Smooth muscle cell (in vitro differentiated cells): ENCODE measurements around the gene OR4C45. TPM values are rescaled to one million over a fixed set of nuclear protein-coding genes. Genes with fewer than 3 reads are reported as not detected.
"Not testable (repeated sequence)": the region's sequence is repeated elsewhere in the genome, so short reads cannot be mapped to it uniquely, and the experiment has no call there.

Source experiments
- DNase-seq: peaks from one replicate; lab custom pipeline; 2025; ENCODE audit not compliant: unreplicated experiment; lab: John Stamatoyannopoulos, UW
- H2AFZ ChIP-seq: fragments of 200-600 bp; sonication (generic); 2 replicates; pipeline ENCODE4 v1.6.0; 2016; ENCODE audit warnings: antibody characterized with exemption, low read depth, mild to moderate bottlenecking
- H3F3A ChIP-seq: fragments of 200-600 bp; sonication (generic); 2 replicates; pipeline ENCODE4 v1.6.0; 2017; ENCODE audit warnings: antibody characterized with exemption, low read depth
- H3K27ac ChIP-seq: fragments of 200-600 bp; sonication (generic); 2 replicates; pipeline ENCODE4 v1.5.1; 2016; ENCODE audit warnings: low read depth, mild to moderate bottlenecking
- H3K27me3 ChIP-seq: fragments of 200-600 bp; sonication (generic); 2 replicates; pipeline ENCODE4 v1.6.1; 2016; ENCODE audit warnings: low read depth, mild to moderate bottlenecking
- H3K36me3 ChIP-seq: fragments of 200-600 bp; sonication (generic); 2 replicates; pipeline ENCODE4 v1.5.1; 2016; ENCODE audit warnings: low read depth
- H3K4me1 ChIP-seq: fragments of 200-600 bp; sonication (generic); 2 replicates; pipeline ENCODE4 v1.5.1; 2016; ENCODE audit warnings: low read depth
- H3K4me2 ChIP-seq: fragments of 200-600 bp; sonication (generic); 2 replicates; pipeline ENCODE4 v1.6.0; 2016; ENCODE audit warnings: mild to moderate bottlenecking
- H3K4me3 ChIP-seq: fragments of 200-600 bp; sonication (generic); 2 replicates; pipeline ENCODE4 v1.5.1; 2016; ENCODE audit warnings: mild to moderate bottlenecking
- H3K79me2 ChIP-seq: fragments of 200-600 bp; sonication (generic); 2 replicates; pipeline ENCODE4 v1.6.0; 2016; ENCODE audit warnings: low read depth, mild to moderate bottlenecking
- H3K9ac ChIP-seq: fragments of 200-600 bp; sonication (generic); 2 replicates; pipeline ENCODE4 v1.6.0; 2016; ENCODE audit warnings: low read depth
- H3K9me3 ChIP-seq: fragments of 200-600 bp; sonication (generic); replicated peaks from 2 replicates; pipeline ENCODE4 v1.5.1; 2016; ENCODE audit warnings: low read depth
- H4K20me1 ChIP-seq: fragments of 200-600 bp; sonication (generic); 2 replicates; pipeline ENCODE4 v1.6.0; 2016; ENCODE audit warnings: low read depth
- WGBS: methylation state at CpG from one replicate; pipeline ENCODE4 v1.1.7; 2016; ENCODE audit warnings: low lambda C conversion rate; 5-methylcytosine and 5-hydroxymethylcytosine counted together
- polyA plus RNA-seq: library from polyadenylated mRNA; unstranded; fragments of >200 nt; fragmentation: Nextera tagmentation; extraction: Ambion mirVana; gene quantifications from 2 replicates; pipeline ENCODE4 v1.2.1, GENCODE V29; 2016
- total RNA-seq: library from RNA; depleted of rRNA; stranded (reverse); fragments of >200 nt; gene quantifications from 2 replicates; pipeline ENCODE4 v1.2.3, GENCODE V29; 2014
- TF ChIP-seq, protein P1 (sequence below): fragments of 200-600 bp; sonication (generic); IDR thresholded peaks from 2 replicates; pipeline ENCODE4 v1.5.1; 2017; ENCODE audit warnings: borderline replicate concordance, mild to moderate bottlenecking, antibody characterized with exemption; ENCODE audit not compliant: insufficient read depth, poor library complexity, severe bottlenecking

Gene OR4C45
- total and polyA plus RNA-seq, 2 experiments from 2014 or later: not detected

- Histone ChIP-seq H3F3A (no peaks in the 10 kb centered on the region), H2AFZ (no peak overlapping the region), H3K9ac (no peak overlapping the region), H3K4me2 (no peak overlapping the region), H3K4me3 (no peak overlapping the region), H3K27ac (no peak overlapping the region), H3K79me2 (no peaks in the 10 kb centered on the region), H3K36me3 (no peaks in the 10 kb centered on the region), H3K9me3 (peaks cover 5% of the 10 kb centered on the region), H3K4me1 (no peaks in the 10 kb centered on the region), H3K27me3 (no peaks in the 10 kb centered on the region), H4K20me1 (no peaks in the 10 kb centered on the region)
- 75% methylated on average over 6 of the region's 6 CpGs for WGBS
- DNase-seq: no peak
- TF ChIP-seq, protein P1, sequence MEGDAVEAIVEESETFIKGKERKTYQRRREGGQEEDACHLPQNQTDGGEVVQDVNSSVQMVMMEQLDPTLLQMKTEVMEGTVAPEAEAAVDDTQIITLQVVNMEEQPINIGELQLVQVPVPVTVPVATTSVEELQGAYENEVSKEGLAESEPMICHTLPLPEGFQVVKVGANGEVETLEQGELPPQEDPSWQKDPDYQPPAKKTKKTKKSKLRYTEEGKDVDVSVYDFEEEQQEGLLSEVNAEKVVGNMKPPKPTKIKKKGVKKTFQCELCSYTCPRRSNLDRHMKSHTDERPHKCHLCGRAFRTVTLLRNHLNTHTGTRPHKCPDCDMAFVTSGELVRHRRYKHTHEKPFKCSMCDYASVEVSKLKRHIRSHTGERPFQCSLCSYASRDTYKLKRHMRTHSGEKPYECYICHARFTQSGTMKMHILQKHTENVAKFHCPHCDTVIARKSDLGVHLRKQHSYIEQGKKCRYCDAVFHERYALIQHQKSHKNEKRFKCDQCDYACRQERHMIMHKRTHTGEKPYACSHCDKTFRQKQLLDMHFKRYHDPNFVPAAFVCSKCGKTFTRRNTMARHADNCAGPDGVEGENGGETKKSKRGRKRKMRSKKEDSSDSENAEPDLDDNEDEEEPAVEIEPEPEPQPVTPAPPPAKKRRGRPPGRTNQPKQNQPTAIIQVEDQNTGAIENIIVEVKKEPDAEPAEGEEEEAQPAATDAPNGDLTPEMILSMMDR: no peak
Observed at GRCh38 chr11:50074161-50074560, 41.5 kb downstream of the OR4C45 start.

GRCh38 chr11:50075856-50076255 is 43.2 kb downstream of the OR4C45 start:
- Histone ChIP-seq H3K4me3 (no peak overlapping the region), H3K9ac (no peak overlapping the region), H3K4me2 (no peak overlapping the region), H4K20me1 (no peaks in the 10 kb centered on the region), H3K27me3 (no peaks in the 10 kb centered on the region), H3K79me2 (no peaks in the 10 kb centered on the region), H3K27ac (no peak overlapping the region), H2AFZ (no peak overlapping the region), H3K9me3 (peaks cover 5% of the 10 kb centered on the region), H3K4me1 (no peaks in the 10 kb centered on the region), H3K36me3 (no peaks in the 10 kb centered on the region), H3F3A (no peaks in the 10 kb centered on the region)
- DNase-seq: no peak
- 72% methylated on average over 4 of the region's 4 CpGs for WGBS
- TF ChIP-seq, protein P1: no peak

DNA sequence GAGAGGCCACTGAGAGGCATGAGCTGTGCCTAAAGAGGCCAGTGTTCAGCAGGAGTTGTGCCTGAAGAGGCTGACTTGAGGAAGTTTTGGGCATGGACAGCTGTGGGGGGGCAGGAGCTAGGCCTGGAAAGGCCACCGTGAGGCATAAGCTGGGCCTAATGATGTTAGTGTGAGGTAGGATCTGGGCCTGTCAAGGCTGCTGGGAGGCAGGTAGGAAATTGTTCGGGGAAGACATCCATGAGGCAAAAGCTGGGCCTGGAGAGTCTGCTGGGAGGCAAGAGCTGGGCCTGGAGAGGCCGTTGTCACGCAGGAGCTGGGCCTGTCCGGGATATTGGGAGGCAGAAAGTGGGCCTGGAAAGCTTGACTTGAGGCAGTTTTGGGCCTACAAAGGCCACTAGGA is 44.9 kb downstream of the OR4C45 start:
- Histone ChIP-seq H2AFZ (no peak overlapping the region), H4K20me1 (no peaks in the 10 kb centered on the region), H3K27me3 (no peaks in the 10 kb centered on the region), H3K9ac (no peak overlapping the region), H3K79me2 (no peaks in the 10 kb centered on the region), H3K9me3 (peaks cover 6% of the 10 kb centered on the region), H3K4me1 (no peaks in the 10 kb centered on the region), H3K4me2 (no peak overlapping the region), H3K27ac (no peak overlapping the region), H3F3A (no peaks in the 10 kb centered on the region), H3K4me3 (no peak overlapping the region), H3K36me3 (no peaks in the 10 kb centered on the region)
- TF ChIP-seq, protein P1: no peak
- no peak for DNase-seq
- WGBS: 72% methylated on average over 5 of the region's 5 CpGs

DNA sequence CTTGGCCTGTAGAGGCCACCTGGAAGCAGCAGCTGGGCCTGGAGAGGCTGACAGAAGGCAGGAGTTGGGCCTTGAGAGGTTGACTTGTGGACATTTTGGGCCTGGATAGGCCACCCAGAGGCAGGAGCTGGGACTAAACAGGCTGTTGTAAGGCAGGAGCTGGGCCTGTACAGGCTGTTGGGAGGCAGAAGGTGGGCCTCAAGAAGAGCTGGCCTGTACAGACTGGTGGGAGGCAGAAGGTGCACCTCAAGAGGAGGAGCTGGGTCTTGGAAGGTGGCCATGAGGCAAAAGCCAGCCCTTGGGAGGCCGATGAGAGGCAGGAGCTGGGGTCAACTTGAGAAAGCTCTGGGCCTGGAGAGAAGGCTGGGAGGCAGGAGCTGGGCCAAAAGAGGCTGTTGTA is 45.3 kb downstream of the OR4C45 start:
- no peaks in the 10 kb centered on the region for H3F3A ChIP-seq
- H4K20me1 ChIP-seq: no peaks in the 10 kb centered on the region
- no peak overlapping the region for H3K4me2 ChIP-seq
- H3K36me3 ChIP-seq: no peaks in the 10 kb centered on the region
- H3K9me3 ChIP-seq: peaks cover 6% of the 10 kb centered on the region
- 82% methylated on average over 1 of the region's 1 CpG for WGBS
- TF ChIP-seq, protein P1: no peak
- no peaks in the 10 kb centered on the region for H3K27me3 ChIP-seq
- no peak overlapping the region for H3K9ac ChIP-seq
- H3K79me2 ChIP-seq: no peaks in the 10 kb centered on the region
- no peak for DNase-seq
- no peak overlapping the region for H3K27ac ChIP-seq
- H3K4me3 ChIP-seq: no peak overlapping the region
- H2AFZ ChIP-seq: no peak overlapping the region
- H3K4me1 ChIP-seq: no peaks in the 10 kb centered on the region

DNA sequence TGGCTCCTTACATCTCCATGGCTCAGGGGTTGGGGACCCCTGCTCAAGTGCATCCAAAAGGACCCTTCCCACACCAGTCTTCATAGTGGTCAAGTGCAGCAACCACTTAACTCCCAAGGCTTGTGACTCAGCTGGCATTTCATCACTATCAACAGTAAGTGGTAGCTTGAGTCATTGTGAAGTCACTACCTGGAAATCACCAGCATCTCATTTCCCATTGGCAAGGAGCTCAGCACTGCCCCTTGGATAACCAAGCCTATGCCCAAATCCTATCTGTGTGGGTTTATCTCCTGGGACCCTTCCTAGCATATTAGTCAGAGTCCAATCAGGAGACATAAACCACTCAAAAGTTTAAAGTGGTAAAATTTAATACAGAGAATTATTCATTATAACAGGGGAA is 46.3 kb downstream of the OR4C45 start:
- not testable (repeated sequence) for H3K4me1 ChIP-seq, DNase-seq, H3K9me3 ChIP-seq, H3K4me2 ChIP-seq, H2AFZ ChIP-seq, H3F3A ChIP-seq, H3K79me2 ChIP-seq, H3K36me3 ChIP-seq, H4K20me1 ChIP-seq, H3K27ac ChIP-seq, H3K9ac ChIP-seq, H3K27me3 ChIP-seq, H3K4me3 ChIP-seq
